Ishikawa (cell line): Measurements from ENCODE around the gene CAPZB.

Source experiments
- CEBPB ChIP-seq: IDR thresholded peaks from 2 replicates; pipeline ENCODE4 v1.6.1; 2012
- CREB1 ChIP-seq: IDR thresholded peaks from 2 replicates; pipeline ENCODE4 v1.6.1; 2012; ENCODE audit warnings: low read depth
- EP300 ChIP-seq: IDR thresholded peaks from 2 replicates; pipeline ENCODE4 v1.6.1; 2012; ENCODE audit warnings: borderline replicate concordance
- FOXM1 ChIP-seq: IDR thresholded peaks from 2 replicates; pipeline ENCODE4 v1.6.1; 2012; ENCODE audit warnings: low read depth, borderline replicate concordance
- NFIC ChIP-seq: IDR thresholded peaks from 2 replicates; pipeline ENCODE4 v1.6.1; 2012
- RAD21 ChIP-seq: IDR thresholded peaks from 2 replicates; pipeline ENCODE4 v1.6.1; 2012; ENCODE audit warnings: low read depth
- TAF1 ChIP-seq: IDR thresholded peaks from 2 replicates; pipeline ENCODE4 v1.6.1; 2012; ENCODE audit warnings: low read depth, mild to moderate bottlenecking
- TEAD4 ChIP-seq: IDR thresholded peaks from 2 replicates; pipeline ENCODE4 v1.6.1; 2012
- YY1 ChIP-seq: IDR thresholded peaks from 2 replicates; pipeline ENCODE4 v1.6.1; 2012; ENCODE audit warnings: low read depth
- ZBTB7A ChIP-seq: IDR thresholded peaks from 2 replicates; pipeline ENCODE4 v1.6.1; 2012; ENCODE audit warnings: low read depth
- TF ChIP-seq, protein P1 (sequence below): IDR thresholded peaks from 2 replicates; pipeline ENCODE4 v1.6.1; 2012
- TF ChIP-seq, protein P2 (sequence below): IDR thresholded peaks from 2 replicates; pipeline ENCODE4 v1.6.1; 2012

DNA sequence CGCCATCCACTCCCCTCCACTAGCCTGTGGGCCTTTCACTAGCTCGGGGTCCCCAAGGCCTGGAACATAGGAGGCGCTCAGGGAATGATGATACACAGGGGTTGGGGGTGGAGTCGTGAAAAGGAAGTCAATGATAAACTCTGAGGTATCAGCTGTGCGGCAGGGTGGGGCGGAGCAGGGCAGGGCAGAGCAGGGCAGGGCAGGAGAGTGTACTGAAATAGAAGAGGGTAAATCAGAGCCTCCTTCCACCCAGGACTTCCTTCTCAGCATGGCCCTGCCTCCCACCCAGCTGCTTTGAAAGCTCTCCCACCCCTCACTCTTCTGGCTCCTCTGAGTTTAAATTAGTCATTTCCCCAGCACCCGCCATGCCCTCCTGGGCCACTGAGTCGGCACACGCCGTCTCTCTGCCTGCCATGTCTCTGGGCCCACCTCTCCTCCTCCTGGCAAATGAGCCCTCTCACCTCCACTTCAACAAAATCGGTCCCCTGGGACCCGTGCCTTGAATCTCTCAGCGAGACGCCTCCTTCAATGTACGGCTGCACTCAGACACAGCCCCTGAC, 16.9 kb downstream of the CAPZB start:
- TF ChIP-seq TAF1 (no peak), RAD21 (no peak), NFIC (no peak), YY1 (no peak), CREB1 (no peak), FOXM1 (no peak), CEBPB (no peak), EP300 (no peak), ZBTB7A (no peak), TEAD4 (no peak)
- TF ChIP-seq, protein P1, sequence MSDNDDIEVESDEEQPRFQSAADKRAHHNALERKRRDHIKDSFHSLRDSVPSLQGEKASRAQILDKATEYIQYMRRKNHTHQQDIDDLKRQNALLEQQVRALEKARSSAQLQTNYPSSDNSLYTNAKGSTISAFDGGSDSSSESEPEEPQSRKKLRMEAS = no peak
- TF ChIP-seq, protein P2, sequence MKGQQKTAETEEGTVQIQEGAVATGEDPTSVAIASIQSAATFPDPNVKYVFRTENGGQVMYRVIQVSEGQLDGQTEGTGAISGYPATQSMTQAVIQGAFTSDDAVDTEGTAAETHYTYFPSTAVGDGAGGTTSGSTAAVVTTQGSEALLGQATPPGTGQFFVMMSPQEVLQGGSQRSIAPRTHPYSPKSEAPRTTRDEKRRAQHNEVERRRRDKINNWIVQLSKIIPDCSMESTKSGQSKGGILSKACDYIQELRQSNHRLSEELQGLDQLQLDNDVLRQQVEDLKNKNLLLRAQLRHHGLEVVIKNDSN = no peak
